ENCODE measurements around the gene NDUFB3. TPM values are rescaled to one million over a fixed set of nuclear protein-coding genes. Genes with fewer than 3 reads are reported as not detected.

NDUFB3 gene
- total RNA-seq, 1 donor from 2014 or later = 68.2 TPM

- no peaks in the 10 kb centered on the region for H3K9me3 ChIP-seq
- H3K4me3 ChIP-seq = no peak overlapping the region
- peaks cover 14% of the 10 kb centered on the region for H3K36me3 ChIP-seq
- intact Hi-C loops (cut with DNase I) = no loop called here
- no peaks in the 10 kb centered on the region for H3K27me3 ChIP-seq
- ATAC-seq (no peak), DNase-seq (no peak)
- no peak overlapping the region for H3K27ac ChIP-seq
- TF ChIP-seq, protein P1, sequence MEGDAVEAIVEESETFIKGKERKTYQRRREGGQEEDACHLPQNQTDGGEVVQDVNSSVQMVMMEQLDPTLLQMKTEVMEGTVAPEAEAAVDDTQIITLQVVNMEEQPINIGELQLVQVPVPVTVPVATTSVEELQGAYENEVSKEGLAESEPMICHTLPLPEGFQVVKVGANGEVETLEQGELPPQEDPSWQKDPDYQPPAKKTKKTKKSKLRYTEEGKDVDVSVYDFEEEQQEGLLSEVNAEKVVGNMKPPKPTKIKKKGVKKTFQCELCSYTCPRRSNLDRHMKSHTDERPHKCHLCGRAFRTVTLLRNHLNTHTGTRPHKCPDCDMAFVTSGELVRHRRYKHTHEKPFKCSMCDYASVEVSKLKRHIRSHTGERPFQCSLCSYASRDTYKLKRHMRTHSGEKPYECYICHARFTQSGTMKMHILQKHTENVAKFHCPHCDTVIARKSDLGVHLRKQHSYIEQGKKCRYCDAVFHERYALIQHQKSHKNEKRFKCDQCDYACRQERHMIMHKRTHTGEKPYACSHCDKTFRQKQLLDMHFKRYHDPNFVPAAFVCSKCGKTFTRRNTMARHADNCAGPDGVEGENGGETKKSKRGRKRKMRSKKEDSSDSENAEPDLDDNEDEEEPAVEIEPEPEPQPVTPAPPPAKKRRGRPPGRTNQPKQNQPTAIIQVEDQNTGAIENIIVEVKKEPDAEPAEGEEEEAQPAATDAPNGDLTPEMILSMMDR (IDR thresholded peaks at IDR 0.05) = no peak
- H3K4me1 ChIP-seq = peaks cover 21% of the 10 kb centered on the region
Measured at GRCh38 chr2:201074996-201075395, 3.2 kb downstream of the NDUFB3 start.

- Histone ChIP-seq H3K27ac (no peak overlapping the region), H3K4me3 (no peak overlapping the region), H3K4me1 (no peaks in the 10 kb centered on the region), H3K36me3 (peaks cover 65% of the 10 kb centered on the region), H3K9me3 (no peaks in the 10 kb centered on the region), H3K27me3 (no peaks in the 10 kb centered on the region)
- DNase-seq (no peak), ATAC-seq (peak; percentile 65)
- intact Hi-C loops (cut with DNase I) = no loop called here
- TF ChIP-seq, protein P1 (IDR thresholded peaks at IDR 0.05) = no peak
Measured at GRCh38 chr2:201084863-201085262, 13.1 kb downstream of the NDUFB3 start.

DNA sequence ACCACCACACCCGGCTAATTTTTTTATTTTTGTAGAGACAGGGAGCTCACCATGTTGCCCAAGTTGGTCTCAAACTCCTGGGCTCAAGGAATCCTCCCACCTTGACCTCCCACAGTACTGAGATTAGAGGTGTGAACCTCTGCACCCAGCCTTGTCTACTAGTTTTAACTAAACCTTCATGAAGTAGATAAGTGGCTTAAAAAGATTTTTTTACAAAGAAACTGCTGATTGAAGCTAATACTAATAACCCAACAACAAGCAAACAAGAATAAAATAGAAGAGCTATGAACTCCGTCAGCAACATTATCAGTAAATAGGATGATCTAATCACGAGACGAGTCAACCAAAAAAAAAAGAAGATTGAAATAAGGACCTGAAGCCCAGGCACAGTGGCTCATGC lies 18.8 kb downstream of the NDUFB3 start:
- no peak overlapping the region for H3K4me3 ChIP-seq

GRCh38 chr2:201093573-201093972 lies 21.8 kb downstream of the NDUFB3 start:
- Histone ChIP-seq H3K9me3 (no peaks in the 10 kb centered on the region), H3K4me1 (peaks cover 3% of the 10 kb centered on the region), H3K4me3 (no peak overlapping the region), H3K27ac (no peak overlapping the region), H3K36me3 (peaks cover 4% of the 10 kb centered on the region), H3K27me3 (no peaks in the 10 kb centered on the region)
- DNase-seq = no peak
- TF ChIP-seq, protein P1 (IDR thresholded peaks at IDR 0.05) = no peak
- ATAC-seq = no peak
- intact Hi-C loops (cut with DNase I) = no loop called here

More for the DNA sequence above, 18.8 kb downstream of the NDUFB3 start:
- ATAC-seq (no peak), DNase-seq (no peak)
- Histone ChIP-seq H3K9me3 (no peaks in the 10 kb centered on the region), H3K4me1 (peaks cover 3% of the 10 kb centered on the region), H3K27me3 (no peaks in the 10 kb centered on the region), H3K27ac (no peak overlapping the region), H3K36me3 (peaks cover 17% of the 10 kb centered on the region)
- TF ChIP-seq, protein P1 (IDR thresholded peaks at IDR 0.05) = no peak
- intact Hi-C loops (cut with DNase I) = no loop called here

DNA sequence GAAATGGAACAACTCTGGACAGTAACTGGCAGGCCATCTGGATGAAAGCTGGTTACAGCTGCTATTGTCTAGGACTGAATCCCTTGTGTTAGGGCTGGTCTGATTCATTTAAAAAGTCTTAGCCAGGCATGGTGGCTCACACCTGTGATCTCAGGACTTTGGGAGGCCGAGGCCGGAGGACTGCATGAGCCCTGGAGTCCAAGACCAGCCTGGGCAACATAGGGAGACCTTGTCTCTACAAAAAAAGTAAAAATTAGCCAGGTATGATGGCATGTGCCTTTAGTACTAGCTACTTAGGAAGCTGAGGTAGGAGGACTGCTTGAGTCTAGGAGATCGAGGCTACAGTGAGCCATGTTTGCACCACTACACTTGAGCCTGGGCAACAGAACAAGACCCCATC lies 28.7 kb downstream of the NDUFB3 start:
- intact Hi-C loops (cut with DNase I) = no loop called here
- H3K27me3 ChIP-seq = no peaks in the 10 kb centered on the region
- H3K9me3 ChIP-seq = no peaks in the 10 kb centered on the region
- H3K36me3 ChIP-seq = no peaks in the 10 kb centered on the region
- TF ChIP-seq, protein P1 (IDR thresholded peaks at IDR 0.05) = no peak
- no peaks in the 10 kb centered on the region for H3K4me1 ChIP-seq
- DNase-seq = no peak
- H3K27ac ChIP-seq = no peak overlapping the region
- no peak overlapping the region for H3K4me3 ChIP-seq
- no peak for ATAC-seq

- ATAC-seq = no peak
- Histone ChIP-seq H3K36me3 (no peaks in the 10 kb centered on the region), H3K9me3 (no peaks in the 10 kb centered on the region), H3K27ac (no peak overlapping the region), H3K27me3 (no peaks in the 10 kb centered on the region), H3K4me1 (no peaks in the 10 kb centered on the region), H3K4me3 (no peak overlapping the region)
- intact Hi-C loops (cut with DNase I) = no loop called here
- DNase-seq = no peak
- TF ChIP-seq, protein P1 (IDR thresholded peaks at IDR 0.05) = no peak
Measured at GRCh38 chr2:201105759-201106158, 34.0 kb downstream of the NDUFB3 start.
